HG02610 (cell line): ENCODE results near the gene LZTFL1.

Source experiments
- ATAC-seq: cut with Tn5 transposase; IDR thresholded peaks from one replicate; pipeline ENCODE4 v1.9.1; 2021; ENCODE audit warnings: mild to moderate bottlenecking, moderate library complexity; ENCODE audit not compliant: unreplicated experiment

LZTFL1 gene

DNA sequence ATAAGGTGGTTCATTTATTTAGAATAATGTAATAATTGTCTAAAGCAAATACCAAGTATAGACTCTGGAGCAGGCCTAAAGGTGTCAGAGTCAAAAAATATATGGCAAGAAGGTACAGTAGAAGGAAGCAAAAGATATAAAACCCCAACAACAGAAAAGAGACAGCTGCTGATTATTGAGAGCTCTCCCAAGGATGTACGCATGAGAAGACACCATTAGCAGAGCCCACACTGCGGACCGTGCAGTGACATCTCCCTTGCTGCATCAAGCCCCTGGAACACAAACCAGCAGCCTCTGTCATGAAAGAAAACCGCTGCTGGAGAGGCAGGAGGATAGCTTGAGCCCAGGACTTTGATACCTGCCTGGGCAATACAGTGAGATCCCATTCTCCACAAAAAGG lies 27.6 kb downstream of the LZTFL1 start:
- ATAC-seq = no peak

DNA sequence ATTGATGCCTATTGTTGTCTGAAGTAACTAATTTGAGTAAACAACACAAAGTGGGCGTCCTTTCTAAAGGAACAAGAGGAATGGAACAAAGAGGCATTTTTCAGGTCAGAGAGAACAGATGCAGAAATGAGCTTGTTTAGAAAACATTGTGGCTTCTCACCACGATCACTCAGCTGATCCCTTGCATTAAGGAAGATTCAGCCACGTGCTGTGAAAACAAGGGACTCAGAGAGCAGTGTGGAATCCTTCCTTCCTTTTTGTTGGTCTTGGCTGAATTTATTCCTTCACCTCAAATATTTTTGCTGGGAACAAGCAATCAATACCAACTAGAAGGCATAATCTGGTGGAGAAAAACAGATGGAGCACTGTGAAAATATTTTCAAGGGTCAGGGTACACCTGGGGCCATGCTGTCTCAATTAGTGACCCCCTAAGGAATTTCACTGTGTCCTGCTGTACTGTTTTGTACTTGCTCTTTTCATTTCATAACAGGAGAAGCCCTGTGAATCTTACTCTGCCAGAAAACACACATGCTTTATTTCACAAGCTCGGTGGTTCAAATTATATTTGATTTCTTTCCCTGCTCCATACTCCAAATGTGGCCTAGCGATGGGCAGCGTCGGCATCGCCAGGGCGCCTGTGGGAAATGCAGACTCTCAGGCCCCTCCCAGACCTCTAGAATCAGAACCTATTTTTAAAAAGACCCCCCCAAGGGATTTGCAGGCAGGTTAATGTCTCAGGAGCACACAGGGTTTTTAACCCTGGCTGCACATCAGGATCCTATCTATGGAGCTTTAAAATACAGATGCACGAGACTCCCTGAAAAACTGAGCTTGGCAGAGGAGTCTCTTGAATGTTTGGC lies 34.0 kb downstream of the LZTFL1 start:
- no peak for ATAC-seq

DNA sequence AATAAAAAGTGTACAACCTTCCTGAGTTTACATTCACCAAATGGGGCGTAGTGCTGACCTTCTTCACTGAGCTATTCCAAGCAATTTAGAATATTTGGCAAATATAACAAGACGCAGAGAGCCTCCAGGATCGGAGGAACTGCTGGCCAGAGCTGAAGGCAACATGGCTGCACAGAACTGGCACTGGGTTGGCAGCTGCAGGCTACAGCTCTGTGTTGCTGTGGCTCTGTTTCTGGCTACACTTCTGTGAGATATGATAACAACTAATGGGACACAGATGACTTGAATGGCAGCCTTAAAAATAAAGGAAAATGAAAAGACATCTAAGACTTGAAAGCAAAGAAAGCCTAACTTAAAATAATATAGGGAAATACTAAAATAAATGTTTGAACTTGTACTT lies 34.8 kb downstream of the LZTFL1 start:
- ATAC-seq = no peak

DNA sequence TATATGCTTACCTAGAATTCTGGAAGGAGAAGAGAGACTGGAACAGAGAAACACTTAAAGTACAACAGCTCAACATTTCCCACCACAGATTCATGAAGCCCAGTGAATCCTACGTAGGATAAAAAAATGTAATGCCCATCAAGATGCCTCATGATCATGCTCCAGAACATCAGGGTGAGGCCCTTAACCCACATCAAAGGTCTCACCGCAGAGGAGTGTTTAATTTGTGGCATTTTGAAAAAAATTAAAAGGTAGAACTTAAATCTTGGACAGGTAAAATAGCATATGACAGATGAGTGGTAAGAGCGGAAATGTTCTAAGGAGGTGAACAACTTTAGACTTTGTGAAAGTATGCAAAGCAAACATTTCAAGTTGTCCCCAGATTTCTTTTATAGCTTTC lies 35.8 kb downstream of the LZTFL1 start:
- no peak for ATAC-seq

DNA sequence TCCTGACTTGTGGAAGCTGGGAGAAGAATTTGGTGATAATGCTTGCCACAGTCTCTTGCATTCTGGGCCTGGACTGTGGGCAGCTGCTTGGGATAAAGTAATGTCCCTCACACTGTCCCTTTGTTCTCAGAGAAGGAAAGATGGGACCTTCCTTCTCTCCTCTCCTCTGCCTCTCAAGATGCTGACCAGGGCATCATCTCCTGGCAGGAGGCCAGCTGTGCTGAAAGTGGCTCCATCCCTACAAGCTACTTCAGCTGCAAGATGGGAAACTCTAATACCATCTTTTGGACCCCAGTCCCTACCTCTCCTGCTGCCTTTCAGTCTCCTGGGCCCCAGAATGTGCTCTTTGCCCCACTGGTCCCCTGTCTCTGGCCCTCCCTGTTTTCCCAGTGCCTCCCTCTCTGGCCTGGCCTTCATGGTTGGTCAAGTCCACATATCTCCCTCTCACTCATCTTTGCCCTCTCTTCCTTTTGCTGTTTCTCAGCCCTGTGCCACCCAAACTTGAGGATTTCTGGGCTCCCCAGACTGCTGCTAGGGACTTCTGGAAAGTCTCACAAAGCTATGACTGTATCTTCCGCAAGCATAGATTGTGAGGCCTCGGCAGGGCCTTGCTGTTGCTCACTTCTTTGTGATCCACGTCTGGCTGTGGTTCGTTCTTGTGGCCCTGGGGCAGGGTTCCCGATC lies 38.5 kb downstream of the LZTFL1 start:
- ATAC-seq = no peak

DNA sequence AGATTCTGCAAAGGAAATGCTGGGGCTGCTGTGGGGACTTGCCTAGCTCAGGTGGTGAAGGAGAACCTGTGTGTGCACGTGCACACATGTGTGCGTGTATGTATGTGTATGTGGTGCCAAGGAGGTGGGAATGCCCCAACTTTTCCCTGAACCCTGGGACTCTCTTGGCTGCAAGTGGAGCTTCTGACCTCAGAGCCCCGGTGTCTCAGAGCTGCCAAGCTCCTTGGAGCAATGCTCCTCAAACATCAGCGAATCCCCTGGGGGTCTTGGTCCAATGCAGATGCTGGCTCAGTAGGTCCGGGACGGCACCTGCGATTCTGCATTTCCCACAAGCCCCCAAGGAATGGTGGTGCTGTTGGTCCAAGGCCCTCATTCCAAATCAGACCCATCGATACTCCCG lies 39.8 kb downstream of the LZTFL1 start:
- ATAC-seq = no peak

DNA sequence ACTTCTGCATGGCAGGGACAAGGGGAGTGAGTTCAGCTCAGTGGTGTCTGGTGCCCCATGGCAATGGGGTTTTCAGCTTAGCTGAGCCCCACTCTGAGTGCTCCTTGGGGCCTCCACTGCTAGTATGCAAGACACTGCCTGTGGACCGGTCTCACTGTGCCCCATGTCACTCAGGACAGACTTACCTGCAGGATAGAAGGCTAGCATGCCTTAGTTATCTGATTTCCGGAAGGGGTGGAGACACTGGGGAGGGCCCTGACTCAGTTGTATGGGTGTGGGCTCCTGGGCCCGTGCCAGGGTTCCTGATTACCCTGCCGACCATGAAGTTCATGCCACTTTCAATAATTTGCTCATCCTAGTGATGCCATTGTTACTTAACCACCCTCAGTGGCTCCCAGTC lies 41.3 kb downstream of the LZTFL1 start:
- ATAC-seq = no peak

DNA sequence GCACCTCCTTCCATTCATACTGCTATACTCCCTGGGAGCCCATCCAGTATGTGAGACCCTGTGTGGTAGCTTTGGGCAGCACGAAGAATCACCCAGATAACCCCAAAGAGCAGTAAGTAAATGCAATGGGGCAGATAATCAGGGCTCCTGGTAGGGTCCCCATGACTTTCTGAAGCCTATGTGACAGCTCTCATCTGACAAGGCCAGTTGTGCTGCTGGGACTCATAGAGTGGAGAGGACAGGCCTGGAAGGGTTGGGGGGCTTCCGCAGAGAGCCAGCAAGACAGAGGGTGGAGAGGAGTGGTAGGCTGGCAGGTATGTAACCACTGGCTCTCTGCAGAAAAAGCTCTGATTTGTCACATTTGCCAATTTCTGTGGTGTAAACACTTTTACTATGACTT lies 42.3 kb downstream of the LZTFL1 start:
- no peak for ATAC-seq

DNA sequence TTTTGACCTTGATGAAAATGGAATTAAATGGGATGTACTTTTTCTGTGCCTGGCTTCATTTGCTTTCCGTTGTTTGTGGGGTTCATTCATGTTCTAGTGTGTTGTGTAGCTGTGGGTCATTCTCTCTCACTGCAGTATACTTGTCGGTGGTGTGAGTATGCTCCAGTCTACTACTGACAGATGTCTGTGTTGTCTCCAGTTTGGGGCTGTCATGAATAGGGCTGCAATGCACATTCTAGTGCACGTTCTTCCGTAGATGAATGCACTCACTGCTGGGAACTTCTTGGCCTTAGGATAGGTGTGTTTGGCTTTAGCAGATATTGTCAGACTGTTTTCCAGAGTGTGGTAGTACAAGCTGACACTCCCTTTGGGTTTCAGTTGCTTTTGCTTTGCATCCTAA lies 43.9 kb downstream of the LZTFL1 start:
- ATAC-seq = no peak

DNA sequence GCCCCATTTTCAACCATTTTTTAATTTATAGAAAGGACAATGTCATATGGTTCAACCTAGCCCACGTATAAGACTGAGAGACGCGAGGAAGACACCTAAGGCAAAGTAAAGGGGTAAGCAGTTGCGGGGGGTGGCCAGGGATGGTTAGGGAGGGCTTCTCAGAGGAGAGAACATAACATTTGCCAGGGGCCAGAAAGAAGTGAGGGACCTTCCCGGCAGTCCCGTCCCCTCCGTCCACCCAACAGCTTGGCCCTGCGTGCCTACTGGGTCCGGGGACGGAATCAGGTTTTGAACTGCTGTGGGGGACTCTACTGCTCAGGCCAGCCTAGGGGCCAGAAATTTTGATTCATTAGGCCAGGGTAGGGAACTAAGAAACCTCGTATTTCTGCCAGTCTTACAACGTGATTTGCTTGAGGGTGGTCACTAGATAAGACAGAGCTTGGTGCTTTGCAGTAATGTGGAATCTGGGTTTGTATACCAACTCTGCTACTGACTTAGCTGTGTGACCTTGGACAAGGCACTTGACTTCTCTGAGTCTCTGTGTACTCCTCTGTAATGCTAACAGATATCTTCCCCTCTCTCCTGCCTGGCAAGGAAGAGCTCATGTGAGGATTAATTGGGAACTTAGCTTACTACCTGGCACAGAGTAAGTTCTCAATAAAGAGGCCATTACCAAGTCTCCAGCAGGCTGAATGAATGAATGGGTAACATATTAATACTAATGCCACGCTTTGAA lies 44.8 kb downstream of the LZTFL1 start:
- ATAC-seq = no peak

DNA sequence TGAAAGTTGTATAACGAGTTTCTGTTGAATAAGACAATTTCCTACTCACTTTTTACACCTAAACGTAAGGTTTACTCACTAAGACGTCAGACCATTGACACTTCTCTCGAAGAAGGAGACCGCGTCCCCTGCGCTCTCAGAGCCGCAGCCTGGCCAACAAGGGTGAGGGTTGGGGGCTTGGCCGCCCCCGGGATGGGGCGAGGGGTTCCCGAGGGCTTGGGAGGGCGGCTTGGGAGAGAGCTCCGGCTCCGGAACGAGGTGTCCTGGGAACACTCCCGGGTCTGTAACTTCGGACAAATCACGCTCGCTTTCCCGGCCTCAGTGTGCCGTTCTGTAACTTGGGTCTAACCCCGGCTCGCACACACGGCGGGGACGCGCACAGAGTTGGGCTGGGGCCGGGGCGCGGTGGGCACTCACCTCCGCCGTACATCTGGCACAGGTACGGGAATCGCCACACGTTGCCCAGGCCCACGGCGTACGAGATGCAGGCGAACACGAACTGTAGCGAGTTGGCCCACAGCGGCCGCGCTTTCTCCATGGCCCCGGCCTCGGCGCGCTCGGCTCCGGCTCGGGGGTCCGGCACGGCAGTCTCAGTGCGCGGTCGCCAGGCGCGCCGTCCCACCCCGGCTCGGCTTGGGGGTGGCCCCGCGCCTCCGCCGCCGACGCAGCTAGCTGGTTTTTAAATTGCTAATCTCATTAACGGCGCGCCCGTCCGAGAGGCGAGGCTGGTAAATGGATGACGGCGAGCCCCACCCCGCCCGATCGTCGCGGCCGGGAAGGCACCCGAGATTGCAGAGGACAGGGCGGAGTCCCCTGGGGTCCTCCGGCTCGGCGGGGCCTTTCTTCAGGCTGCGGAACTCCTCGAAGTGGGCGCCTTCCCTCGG lies 45.8 kb downstream of the LZTFL1 start, which contains the start of gene SLC6A20:
TSS of gene SLC6A20 (minus strand) at position 655 of the 884 bp plus-strand sequence. CDS start at position 538, 117 bp downstream.
- no peak for ATAC-seq

DNA sequence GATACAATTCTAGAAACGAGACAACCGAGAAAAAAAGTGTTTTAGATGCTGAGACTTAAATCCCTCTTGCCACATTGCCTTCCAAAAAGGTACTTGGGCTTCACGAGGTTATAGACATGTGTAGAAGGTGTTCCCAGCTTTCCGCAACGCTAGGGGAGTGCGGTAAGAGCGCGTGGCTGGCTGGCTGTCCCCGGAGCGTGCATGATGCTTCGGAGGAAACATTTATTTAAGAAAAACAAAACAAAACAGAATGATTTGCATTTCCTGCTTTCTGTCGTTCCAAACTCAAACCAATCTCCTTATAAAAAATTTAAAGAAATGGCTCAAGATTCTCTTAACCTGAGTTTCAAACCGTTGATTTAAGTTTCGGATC lies 46.4 kb downstream of the LZTFL1 start:
- ATAC-seq = no peak

DNA sequence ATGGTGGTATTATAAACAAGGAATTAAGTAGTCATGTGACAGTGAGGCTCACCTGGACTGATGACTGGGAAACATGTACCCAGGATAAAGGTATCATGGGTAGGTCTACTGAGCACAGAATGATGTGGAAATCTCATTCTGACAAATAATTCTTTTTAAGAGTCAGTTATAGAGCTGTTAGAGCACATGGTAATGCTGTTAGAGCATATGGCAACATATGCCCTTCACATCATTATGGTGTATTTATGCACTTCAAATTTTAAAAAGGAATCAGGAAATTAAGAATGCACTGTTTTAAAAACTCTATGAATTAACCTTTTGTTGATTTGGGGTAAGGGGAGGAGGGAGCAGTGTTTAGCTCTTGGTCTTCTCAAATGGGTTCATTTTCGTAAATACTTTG lies 47.3 kb downstream of the LZTFL1 start:
- no peak for ATAC-seq

DNA sequence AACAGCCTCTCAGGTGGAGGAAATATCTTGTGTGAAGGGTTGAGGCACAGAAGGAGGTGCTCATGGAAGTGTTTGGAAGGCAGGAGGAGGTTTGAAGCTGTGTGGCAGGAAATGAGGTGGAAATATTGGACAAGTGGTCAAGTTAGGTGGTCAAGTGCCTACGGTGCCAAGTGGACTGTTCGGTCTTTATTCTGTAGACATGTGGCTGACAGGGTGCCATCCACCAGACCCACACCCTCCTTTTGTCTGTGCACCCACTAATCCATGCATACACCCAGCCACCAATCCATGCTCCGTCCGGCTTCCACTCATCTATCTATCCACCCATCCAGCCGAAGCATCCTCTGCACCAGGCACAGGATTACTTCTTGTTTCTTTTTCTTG lies 47.8 kb downstream of the LZTFL1 start:
- no peak for ATAC-seq

DNA sequence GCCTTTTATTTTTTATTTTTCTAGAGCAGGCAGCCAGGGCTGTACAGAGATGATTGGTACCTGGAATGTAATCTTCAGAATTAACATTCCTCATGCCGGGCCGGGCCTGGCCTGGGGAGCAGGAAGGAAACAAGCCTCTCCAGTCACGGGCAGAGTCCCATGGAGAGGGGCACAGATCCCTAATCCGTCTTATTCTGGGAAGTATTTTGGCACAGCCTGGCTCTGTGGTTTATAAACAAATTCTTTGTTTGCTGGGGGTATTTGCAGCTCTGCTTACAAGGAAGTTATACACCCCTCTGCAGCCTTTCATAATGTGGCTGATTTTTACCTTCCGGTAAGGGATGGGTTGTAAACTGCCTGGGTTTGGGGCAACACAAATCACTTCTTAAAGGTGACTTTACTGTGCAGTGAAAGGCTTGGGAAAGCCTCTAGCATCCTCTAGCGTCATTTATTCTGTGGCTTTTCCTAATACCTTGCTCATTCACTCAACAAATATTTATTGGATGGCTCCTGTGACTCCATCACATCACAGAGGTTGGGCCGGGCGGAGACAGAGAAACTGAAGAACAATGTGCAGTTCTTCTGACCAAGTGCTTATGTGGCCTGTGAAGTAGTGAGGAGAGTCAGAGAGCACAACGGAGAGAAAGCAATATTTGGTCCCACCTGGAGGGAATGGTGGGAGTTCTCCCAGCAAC lies 48.3 kb downstream of the LZTFL1 start:
- ATAC-seq = no peak

DNA sequence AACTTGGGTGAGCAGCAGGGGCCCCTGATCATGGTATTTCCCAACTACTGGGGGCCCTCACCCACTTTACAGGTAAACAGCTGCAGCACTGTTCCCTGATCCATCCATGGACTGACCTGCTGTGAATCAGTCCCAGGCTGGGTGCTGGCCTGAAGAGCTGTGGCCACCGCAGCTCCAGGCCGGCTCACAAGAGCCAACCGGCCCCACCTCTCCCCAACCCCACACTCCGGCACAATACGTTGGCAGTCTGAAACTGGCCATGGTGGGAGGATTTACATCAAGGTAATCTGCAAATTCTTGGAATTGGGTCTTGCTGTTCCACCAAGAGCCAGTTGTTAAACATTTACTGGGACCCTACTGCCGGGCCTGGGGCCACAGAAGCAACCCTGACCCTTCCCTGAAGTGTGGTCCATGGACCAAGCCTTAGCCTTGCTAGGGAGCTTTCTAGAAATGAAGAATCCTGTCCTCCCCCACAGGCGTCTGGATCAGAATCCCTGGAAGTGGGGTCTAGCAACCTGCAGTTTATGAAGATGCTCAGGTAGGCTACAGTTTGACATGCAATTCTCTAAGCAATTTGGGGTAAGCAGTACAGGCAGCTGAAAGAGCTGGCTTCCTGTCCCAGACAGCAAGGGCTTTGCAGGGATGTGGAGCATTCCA lies 49.3 kb downstream of the LZTFL1 start:
- no peak for ATAC-seq

DNA sequence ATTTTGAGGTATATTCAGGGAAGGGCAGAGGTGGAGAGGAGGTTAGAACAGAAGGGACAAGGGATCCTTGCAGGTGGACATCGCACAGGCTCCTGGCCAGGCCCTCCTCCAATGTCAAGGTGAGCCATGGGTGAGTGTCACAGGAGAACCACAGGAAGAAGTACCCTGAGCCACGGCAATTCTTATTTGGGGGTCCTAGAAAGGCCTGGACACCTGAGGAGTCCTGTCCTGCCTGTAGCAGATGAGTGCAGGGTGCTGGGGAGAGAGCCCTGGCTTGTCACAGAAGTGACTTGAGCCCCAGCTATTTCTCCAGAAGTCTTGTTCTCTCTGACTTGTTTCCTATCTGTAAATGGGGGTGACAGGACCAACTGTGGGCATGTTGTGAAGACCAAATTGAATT lies 49.9 kb downstream of the LZTFL1 start:
- no peak for ATAC-seq

DNA sequence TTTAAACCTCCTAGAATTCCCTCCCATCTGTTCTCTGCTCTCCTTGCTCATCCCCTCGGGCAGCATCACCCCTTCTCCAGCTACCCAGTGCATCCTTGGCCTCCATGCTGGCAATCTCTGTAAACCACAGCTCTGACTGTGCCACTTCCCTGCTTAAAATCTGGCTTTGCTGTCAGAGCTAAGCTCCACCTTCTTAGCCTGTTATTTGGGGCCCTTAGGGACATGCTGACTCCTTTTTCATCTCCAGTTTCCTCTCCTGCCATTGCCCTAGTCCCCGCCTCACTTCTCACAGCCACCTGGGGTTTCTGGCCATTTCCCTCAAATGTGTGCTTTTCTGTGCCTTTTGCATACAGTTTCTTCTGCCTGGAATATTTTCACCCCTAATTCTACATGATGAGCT lies 51.3 kb downstream of the LZTFL1 start:
- no peak for ATAC-seq

DNA sequence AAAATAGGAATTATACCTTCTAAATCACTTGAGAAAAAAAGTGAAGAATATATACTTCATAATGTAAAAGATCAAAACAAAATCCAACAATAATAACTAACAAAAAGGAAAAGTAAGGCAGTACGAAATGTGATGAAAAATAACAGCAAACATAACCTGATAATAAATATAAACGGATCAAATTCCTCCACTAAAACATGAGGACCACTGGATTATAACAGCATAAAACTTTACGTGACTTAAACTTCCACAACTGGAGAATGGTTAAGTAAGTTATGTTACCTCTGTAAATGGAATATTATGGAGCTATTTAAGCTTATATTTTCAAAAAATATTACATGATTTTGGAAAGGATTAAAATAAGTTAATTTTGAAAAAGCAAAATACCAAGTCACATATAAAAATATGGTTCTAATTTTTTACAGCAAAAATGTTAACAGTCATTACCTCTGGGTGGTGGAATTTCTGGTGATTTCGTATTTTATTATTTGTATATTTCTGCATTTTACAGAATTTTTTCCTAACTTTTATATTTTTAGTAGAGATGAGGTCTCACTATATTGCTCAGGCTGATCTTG lies 52.6 kb downstream of the LZTFL1 start:
- ATAC-seq = no peak
